Measurements from ENCODE around the gene KISS1.

DNA sequence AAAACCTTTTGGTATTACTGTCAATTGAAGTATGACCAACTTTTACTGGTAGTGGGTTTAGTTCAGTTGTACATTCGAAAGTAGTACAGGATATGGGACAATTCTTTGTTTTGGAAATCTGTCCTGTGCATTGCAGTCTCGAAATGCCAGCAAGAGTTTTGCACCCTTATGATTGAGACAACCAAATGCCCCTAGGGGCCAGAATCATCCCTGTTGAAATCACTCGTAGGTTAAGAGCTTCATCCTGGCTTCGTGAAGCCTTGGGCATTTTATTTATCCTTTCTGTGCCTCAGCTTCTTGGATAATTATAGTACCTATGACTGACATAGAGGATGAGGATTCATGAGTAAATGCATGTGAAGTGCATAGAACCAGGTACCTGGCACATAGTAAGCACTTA, 19.9 kb upstream of the KISS1 start:
- TF ChIP-seq, protein P1, sequence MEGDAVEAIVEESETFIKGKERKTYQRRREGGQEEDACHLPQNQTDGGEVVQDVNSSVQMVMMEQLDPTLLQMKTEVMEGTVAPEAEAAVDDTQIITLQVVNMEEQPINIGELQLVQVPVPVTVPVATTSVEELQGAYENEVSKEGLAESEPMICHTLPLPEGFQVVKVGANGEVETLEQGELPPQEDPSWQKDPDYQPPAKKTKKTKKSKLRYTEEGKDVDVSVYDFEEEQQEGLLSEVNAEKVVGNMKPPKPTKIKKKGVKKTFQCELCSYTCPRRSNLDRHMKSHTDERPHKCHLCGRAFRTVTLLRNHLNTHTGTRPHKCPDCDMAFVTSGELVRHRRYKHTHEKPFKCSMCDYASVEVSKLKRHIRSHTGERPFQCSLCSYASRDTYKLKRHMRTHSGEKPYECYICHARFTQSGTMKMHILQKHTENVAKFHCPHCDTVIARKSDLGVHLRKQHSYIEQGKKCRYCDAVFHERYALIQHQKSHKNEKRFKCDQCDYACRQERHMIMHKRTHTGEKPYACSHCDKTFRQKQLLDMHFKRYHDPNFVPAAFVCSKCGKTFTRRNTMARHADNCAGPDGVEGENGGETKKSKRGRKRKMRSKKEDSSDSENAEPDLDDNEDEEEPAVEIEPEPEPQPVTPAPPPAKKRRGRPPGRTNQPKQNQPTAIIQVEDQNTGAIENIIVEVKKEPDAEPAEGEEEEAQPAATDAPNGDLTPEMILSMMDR (IDR thresholded peaks at IDR 0.05; ENCODE audit: low read depth, low read length), result no peak
- TF ChIP-seq MYC (IDR thresholded peaks at IDR 0.05; ENCODE audit: low read depth, low read length) (no peak), POLR2A (IDR thresholded peaks at IDR 0.05; ENCODE audit: extremely low read depth, insufficient read length) (no peak)
- TF ChIP-seq, protein P2, sequence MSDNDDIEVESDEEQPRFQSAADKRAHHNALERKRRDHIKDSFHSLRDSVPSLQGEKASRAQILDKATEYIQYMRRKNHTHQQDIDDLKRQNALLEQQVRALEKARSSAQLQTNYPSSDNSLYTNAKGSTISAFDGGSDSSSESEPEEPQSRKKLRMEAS (IDR thresholded peaks at IDR 0.05; ENCODE audit: low read depth, low read length), result no peak
